GM18502 (cell line): ENCODE measurements around the gene IGF2BP3.
A peak's percentile ranks its signal among the peaks of the same experiment; 100 is the strongest.

Experiments
- ATAC-seq: cut with Tn5 transposase; IDR thresholded peaks from one replicate; pipeline ENCODE4 v1.9.1; 2021; ENCODE audit warnings: mild to moderate bottlenecking; ENCODE audit not compliant: unreplicated experiment, poor library complexity

Gene IGF2BP3

GRCh38 chr7:23277359-23277989 is 192.8 kb downstream of the IGF2BP3 start:
- ATAC-seq = no peak

- no peak for ATAC-seq
Measured at GRCh38 chr7:23276947-23277346, 193.3 kb downstream of the IGF2BP3 start.

- no peak for ATAC-seq
Measured at GRCh38 chr7:23276376-23276775, 193.9 kb downstream of the IGF2BP3 start.

GRCh38 chr7:23275912-23276311 is 194.4 kb downstream of the IGF2BP3 start:
- ATAC-seq = no peak

- ATAC-seq = peak; percentile 98
Measured at GRCh38 chr7:23273141-23273599, 197.1 kb downstream of the IGF2BP3 start.

DNA sequence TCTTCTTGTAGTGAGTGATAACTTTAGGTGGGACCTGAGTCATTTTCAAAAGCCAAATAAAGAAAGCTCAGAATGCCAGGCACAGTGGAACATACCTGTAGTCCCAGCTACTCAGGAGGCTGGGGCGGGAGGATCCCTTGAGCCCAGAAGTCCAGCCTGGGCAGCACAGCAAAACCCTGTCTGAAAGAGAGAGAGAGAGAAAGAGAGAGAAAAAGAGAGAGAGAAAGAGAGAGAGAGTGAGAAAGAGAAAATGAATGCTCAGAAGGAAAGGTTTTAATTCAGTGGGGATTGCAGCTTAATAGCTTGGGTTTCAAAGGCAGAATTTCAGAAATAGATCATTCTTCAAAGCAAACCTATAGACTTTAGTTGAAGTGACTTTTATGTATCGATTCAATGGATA is 198.0 kb downstream of the IGF2BP3 start:
- no peak for ATAC-seq

DNA sequence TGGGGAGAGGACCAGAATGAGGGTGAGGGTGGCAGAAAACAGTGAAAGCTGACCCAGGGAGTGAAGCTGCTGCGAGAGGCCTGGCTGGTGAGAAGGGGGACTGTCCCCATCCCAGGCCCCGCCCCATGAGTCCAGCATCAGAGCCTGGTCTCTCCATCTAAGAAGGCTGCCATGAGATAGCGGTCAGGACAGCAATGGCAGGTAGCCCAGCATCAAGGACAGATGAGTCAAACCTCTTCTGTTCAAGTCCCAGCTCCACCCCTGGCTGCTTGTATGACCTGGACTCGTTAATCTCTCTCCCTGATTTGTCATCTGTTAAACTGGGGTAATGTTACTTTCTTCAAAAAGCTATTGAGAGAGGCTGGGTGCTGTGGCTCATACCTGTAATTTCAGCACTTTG is 201.5 kb downstream of the IGF2BP3 start:
- no peak for ATAC-seq

- no peak for ATAC-seq
Measured at GRCh38 chr7:23268167-23268566, 202.1 kb downstream of the IGF2BP3 start.

- ATAC-seq = no peak
Measured at GRCh38 chr7:23267357-23267756, 202.9 kb downstream of the IGF2BP3 start.

DNA sequence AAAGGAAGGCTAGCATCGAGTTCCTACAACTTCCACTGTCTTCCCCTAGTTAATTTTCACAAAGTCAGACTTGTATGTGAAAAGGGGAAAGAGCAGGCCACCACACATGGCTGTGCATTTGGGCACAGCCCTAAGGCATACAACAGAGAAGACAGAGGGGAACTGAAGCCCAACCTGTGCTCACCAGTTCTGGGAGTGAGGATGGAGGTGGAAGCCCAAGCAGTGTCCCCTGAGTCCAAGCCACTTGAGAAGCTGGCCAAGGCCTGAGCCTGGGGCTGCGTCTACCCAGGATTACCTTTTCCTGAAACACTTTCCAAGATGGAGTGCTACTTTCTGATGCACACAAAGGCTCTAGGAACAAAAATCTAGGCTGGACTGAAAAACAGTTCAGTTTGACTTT is 203.4 kb downstream of the IGF2BP3 start:
- no peak for ATAC-seq

DNA sequence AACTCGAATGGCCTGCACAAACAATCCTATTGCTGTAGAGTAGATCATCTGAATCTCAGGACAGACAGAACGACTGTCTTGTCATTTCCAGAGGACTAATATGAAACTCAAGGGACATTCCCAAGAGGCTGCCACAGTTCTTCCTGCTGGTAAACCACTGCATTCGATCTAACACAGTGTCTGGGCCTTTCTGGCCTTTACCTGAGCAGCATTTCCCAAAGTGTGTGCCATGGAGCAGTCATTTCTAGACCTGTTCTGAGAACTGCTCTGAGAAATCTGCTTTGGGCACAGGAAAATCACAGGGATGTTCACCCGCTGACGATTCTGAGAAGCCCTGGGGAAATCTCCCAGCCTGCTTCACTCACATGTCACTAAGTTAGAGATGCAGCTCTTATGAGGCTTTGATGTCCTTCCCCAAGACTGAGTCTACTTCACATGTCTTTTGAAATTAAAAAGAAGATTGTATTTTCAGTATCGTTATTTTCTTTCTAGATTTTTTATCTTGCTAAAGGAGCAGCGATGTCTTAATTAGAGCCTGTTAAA is 205.3 kb downstream of the IGF2BP3 start:
- peak; percentile 79 for ATAC-seq

GRCh38 chr7:23261843-23262452 is 208.3 kb downstream of the IGF2BP3 start:
- ATAC-seq = peak; percentile 71

GRCh38 chr7:23260371-23260770 is 209.9 kb downstream of the IGF2BP3 start:
- no peak for ATAC-seq
